Panc1 (cell line): ENCODE results near the gene IFT27. TPM values are rescaled to one million over a fixed set of nuclear protein-coding genes. Genes with fewer than 3 reads are reported as not detected.

Source experiments
- ATAC-seq: fragments of 200-7000 bp; cut with Tn5 transposase; 2 replicates; pipeline ENCODE4 v1.9.1; 2020; ENCODE audit warnings: mild to moderate bottlenecking, moderate library complexity
- BruUV-seq: library from RNA; stranded (reverse); fragments of 400-500 nt; replicated peaks from 2 replicates; lab custom pipeline; 2021; lab: Mats Ljungman, UMichigan
- CTCF ChIA-PET: fragments of 300-600 bp; sonication (Branson Sonifier 250); formaldehyde crosslinking; loops from one replicate; lab custom pipeline; 2022; ENCODE audit warnings: antibody characterized with exemption; lab: Charles Lee
- POLR2A ChIA-PET: fragments of 300-600 bp; sonication (Branson Sonifier 250); formaldehyde crosslinking; loops from one replicate; lab custom pipeline; 2022; ENCODE audit warnings: antibody characterized with exemption; lab: Charles Lee
- DNase-seq: peaks from one replicate; pipeline ENCODE4 v3.0.0-alpha.2; 2010; ENCODE audit warnings: low read depth, low spot score
- H3K27ac ChIP-seq: 2 replicates; pipeline ENCODE4 v1.5.1; 2011; ENCODE audit warnings: mild to moderate bottlenecking, low read length, inconsistent platforms
- H3K27me3 ChIP-seq: fragments of 200-500 bp; sonication (Bioruptor generic); 2 replicates; pipeline ENCODE4 v1.6.0; 2014; ENCODE audit warnings: low read length, inconsistent platforms; ENCODE audit not compliant: control insufficient read depth, insufficient read depth
- H3K36me3 ChIP-seq: fragments of 200-500 bp; sonication (Bioruptor generic); 2 replicates; pipeline ENCODE4 v1.5.1; 2014; ENCODE audit warnings: inconsistent platforms, mild to moderate bottlenecking, low read length, moderate library complexity; ENCODE audit not compliant: control insufficient read depth, insufficient read depth
- H3K4me1 ChIP-seq: 2 replicates; pipeline ENCODE4 v1.5.1; 2011; ENCODE audit warnings: inconsistent platforms, mild to moderate bottlenecking, low read length, moderate library complexity; ENCODE audit not compliant: control insufficient read depth, insufficient read depth
- H3K4me3 ChIP-seq, 2 experiments: 2 replicates each; pipeline ENCODE4 v1.5.1; 2011 to 2012; ENCODE audit warnings: low read depth in 2 of 2, low read length in 2 of 2, mild to moderate bottlenecking in 2 of 2, inconsistent platforms in 1 of 2, moderate library complexity in 1 of 2
- H3K9me3 ChIP-seq: fragments of 200-500 bp; sonication (Bioruptor generic); 2 replicates; pipeline ENCODE4 v1.5.1; 2014; ENCODE audit warnings: low read depth, mild to moderate bottlenecking, inconsistent platforms, low read length, moderate library complexity; ENCODE audit not compliant: control insufficient read depth, insufficient read depth
- CTCF ChIP-seq: fragments of 450-650 bp; IDR thresholded peaks from 2 replicates; pipeline ENCODE4 v1.5.1; 2017; ENCODE audit warnings: mild to moderate bottlenecking
- POLR2AphosphoS5 ChIP-seq: IDR thresholded peaks from 2 replicates; pipeline ENCODE4 v1.6.1; 2012; ENCODE audit warnings: mild to moderate bottlenecking, low read depth, low read length, moderate library complexity
- SIN3A ChIP-seq: IDR thresholded peaks from 2 replicates; pipeline ENCODE4 v1.6.1; 2012; ENCODE audit warnings: low read depth, mild to moderate bottlenecking, low read length, moderate library complexity, borderline replicate concordance; ENCODE audit not compliant: insufficient read depth
- TCF7L2 ChIP-seq: IDR thresholded peaks from 2 replicates; pipeline ENCODE4 v1.6.1; 2011; ENCODE audit warnings: mild to moderate bottlenecking, low read depth, low read length, inconsistent platforms
- in situ Hi-C: cut with HindIII; loops from 2 replicates; pipeline ENCODE4 v1.10.0; 2016; ENCODE audit warnings: low sequenced_read_pairs, low pct_unique_long_range_greater_than_20kb
- intact Hi-C: fragments of 100-400 bp; cut with micrococcal nuclease; formaldehyde crosslinking; loops from one replicate; pipeline ENCODE4 v1.10.0; 2022; ENCODE audit not compliant: unreplicated experiment
- total RNA-seq: library from RNA; stranded (reverse); gene quantifications from one replicate; pipeline ENCODE4 v1.2.1, GENCODE V29; 2021; ENCODE audit not compliant: unreplicated experiment
- TF ChIP-seq, protein P1 (sequence below), 2 experiments: IDR thresholded peaks; 2 replicates each; pipeline ENCODE4 v1.6.1; 2011 to 2012; ENCODE audit warnings: low read depth in 2 of 2, control low read depth in 1 of 2, low read length in 1 of 2, mild to moderate bottlenecking in 1 of 2, moderate library complexity in 1 of 2; ENCODE audit not compliant: insufficient read depth in 1 of 2

Gene IFT27
- total RNA-seq, 1 experiment from 2014 or later: 44.4 TPM

GRCh38 chr22:36765943-36766450, 9.9 kb downstream of the IFT27 start:
- CTCF ChIA-PET: no interaction called here
- BruUV-seq: no TSS peak

DNA sequence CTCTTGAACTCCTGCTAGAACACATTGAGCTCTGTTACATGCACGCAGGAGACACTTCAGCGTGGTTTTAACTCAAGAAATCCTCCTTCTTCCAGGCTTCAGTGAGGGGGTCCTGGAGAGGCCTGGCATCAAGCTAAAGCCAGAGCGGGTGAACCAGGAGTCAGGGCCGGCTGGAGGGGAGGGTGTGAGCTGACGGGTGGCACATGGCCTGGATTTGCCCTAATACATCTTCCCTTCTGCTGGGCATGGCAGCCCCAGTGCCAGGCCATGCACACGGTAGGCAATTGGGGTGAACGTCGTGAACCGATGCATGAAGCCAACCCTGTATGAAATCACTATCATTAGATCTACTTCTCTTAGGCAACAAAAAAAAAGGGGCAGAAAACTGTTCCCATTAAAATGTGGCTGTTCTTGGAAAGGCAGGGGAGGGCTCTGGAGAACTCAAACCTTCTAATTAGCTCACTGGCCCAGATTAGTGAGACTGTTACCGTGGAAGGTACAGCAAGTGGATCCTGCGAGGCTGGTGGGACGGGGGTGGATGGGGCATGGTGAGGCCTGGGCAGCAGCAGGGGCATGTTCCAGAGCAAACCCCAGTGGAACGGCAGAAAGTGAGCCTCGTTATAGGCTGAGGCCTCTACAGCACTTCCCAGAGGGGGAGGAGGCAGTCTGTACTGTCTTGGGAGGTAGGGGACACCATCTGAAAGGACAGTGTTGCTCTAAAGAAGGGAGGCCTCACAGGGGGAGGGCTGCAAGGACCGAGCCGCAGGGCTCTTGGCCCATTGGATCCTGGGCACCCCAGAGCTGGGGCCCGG, 10.6 kb downstream of the IFT27 start:
- POLR2A ChIA-PET: interaction anchor here (0.6 kb wide), 1 partner anchor 737 kb away, joined by 17 read pairs; the partner anchor contains the start of gene RBFOX2
- in situ Hi-C loops: no loop called here

More at GRCh38 chr22:36765943-36766450, 9.9 kb downstream of the IFT27 start:
- Histone ChIP-seq H3K27ac (no peak overlapping the region), H3K9me3 (no peaks in the 10 kb centered on the region), H3K36me3 (no peaks in the 10 kb centered on the region), H3K4me1 (no peaks in the 10 kb centered on the region), H3K27me3 (no peaks in the 10 kb centered on the region), H3K4me3 (no peak overlapping the region)
- in situ Hi-C loops (no loop called here), intact Hi-C loops (no loop called here)
- ATAC-seq: no peak
- POLR2A ChIA-PET: interaction anchor here (0.6 kb wide), 1 partner anchor 737 kb away, joined by 17 read pairs; the partner anchor contains the start of gene RBFOX2
- no peak for DNase-seq
- TF ChIP-seq, protein P1, sequence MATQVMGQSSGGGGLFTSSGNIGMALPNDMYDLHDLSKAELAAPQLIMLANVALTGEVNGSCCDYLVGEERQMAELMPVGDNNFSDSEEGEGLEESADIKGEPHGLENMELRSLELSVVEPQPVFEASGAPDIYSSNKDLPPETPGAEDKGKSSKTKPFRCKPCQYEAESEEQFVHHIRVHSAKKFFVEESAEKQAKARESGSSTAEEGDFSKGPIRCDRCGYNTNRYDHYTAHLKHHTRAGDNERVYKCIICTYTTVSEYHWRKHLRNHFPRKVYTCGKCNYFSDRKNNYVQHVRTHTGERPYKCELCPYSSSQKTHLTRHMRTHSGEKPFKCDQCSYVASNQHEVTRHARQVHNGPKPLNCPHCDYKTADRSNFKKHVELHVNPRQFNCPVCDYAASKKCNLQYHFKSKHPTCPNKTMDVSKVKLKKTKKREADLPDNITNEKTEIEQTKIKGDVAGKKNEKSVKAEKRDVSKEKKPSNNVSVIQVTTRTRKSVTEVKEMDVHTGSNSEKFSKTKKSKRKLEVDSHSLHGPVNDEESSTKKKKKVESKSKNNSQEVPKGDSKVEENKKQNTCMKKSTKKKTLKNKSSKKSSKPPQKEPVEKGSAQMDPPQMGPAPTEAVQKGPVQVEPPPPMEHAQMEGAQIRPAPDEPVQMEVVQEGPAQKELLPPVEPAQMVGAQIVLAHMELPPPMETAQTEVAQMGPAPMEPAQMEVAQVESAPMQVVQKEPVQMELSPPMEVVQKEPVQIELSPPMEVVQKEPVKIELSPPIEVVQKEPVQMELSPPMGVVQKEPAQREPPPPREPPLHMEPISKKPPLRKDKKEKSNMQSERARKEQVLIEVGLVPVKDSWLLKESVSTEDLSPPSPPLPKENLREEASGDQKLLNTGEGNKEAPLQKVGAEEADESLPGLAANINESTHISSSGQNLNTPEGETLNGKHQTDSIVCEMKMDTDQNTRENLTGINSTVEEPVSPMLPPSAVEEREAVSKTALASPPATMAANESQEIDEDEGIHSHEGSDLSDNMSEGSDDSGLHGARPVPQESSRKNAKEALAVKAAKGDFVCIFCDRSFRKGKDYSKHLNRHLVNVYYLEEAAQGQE (IDR thresholded peaks at IDR 0.05; ENCODE audit: insufficient read depth in 1 of 2, low read depth in 2 of 2, low read length in 1 of 2): no peak
- TF ChIP-seq CTCF (no peak), POLR2AphosphoS5 (no peak), TCF7L2 (no peak), SIN3A (no peak)

More for the DNA sequence above, 10.6 kb downstream of the IFT27 start:
- no peaks in the 10 kb centered on the region for H3K36me3 ChIP-seq
- H3K4me1 ChIP-seq: no peaks in the 10 kb centered on the region
- TF ChIP-seq, protein P1 (IDR thresholded peaks at IDR 0.05; ENCODE audit: insufficient read depth in 1 of 2, low read depth in 2 of 2, low read length in 1 of 2): no peak
- TF ChIP-seq TCF7L2: no peak
- TF ChIP-seq CTCF: no peak
- no peak for TF ChIP-seq SIN3A
- TF ChIP-seq POLR2AphosphoS5: no peak
- ATAC-seq (no peak), DNase-seq (no peak)
- no TSS peak for BruUV-seq
- no peak overlapping the region for H3K27ac ChIP-seq
- CTCF ChIA-PET: no interaction called here
- no peaks in the 10 kb centered on the region for H3K27me3 ChIP-seq
- intact Hi-C loops: no loop called here
- no peak overlapping the region for H3K4me3 ChIP-seq
- no peaks in the 10 kb centered on the region for H3K9me3 ChIP-seq
